Measurements from ENCODE around the gene GRIA3.

GRCh38 chrX:123219916-123220315, 35.8 kb downstream of the GRIA3 start:
- TF ChIP-seq CTCF (IDR thresholded peaks at IDR 0.05; ENCODE audit: borderline replicate concordance, extremely low read depth, low read length, poor library complexity, severe bottlenecking) = no peak
- TF ChIP-seq EZH2 (IDR thresholded peaks at IDR 0.05; ENCODE audit: borderline replicate concordance, low read depth, low read length, severe bottlenecking) = no peak

Data from DND-41 (cell line).